Kidney (tissue), 14 donors: Measurements from ENCODE around the gene LRP5. TPM values are rescaled to one million over a fixed set of nuclear protein-coding genes. Genes with fewer than 3 reads are reported as not detected.

Experiments
- DNase-seq, 5 donors: peaks; one replicate each; pipeline ENCODE4 v3.0.0-alpha.2; 2013 to 2020
- FAIRE-seq: peaks from 2 replicates; lab custom pipeline; 2012; peaks lifted over from hg19 to GRCh38; lab: Jason Lieb, UNC
- H3K27ac ChIP-seq, 2 donors: one replicate each; pipeline ENCODE4 v1.7.0; 2013; ENCODE audit warnings: low read depth in 2 of 2, low read length in 2 of 2, inconsistent platforms in 1 of 2
- H3K27me3 ChIP-seq: one replicate; pipeline ENCODE4 v1.7.1; 2013; ENCODE audit warnings: low read length, inconsistent platforms; ENCODE audit not compliant: control insufficient read depth, insufficient read depth
- H3K36me3 ChIP-seq, 3 donors: one replicate each; pipeline versions ENCODE4 v1.7.0 to v1.7.1; 2013; ENCODE audit warnings: low read length in 3 of 3, control low read depth in 1 of 3, inconsistent platforms in 1 of 3; ENCODE audit not compliant: insufficient read depth in 3 of 3, control insufficient read depth in 2 of 3
- H3K4me1 ChIP-seq, 3 donors: one replicate each; pipeline versions ENCODE4 v1.7.0 to v1.7.1; 2013; ENCODE audit warnings: low read length in 3 of 3, inconsistent platforms in 1 of 3, low read depth in 1 of 3; ENCODE audit not compliant: control insufficient read depth in 2 of 3, insufficient read depth in 2 of 3
- H3K4me3 ChIP-seq, 3 donors: one replicate each; pipeline versions ENCODE4 v1.7.0 to v1.8.1; 2013; ENCODE audit warnings: low read length in 3 of 3, control low read depth in 1 of 3, inconsistent platforms in 1 of 3
- H3K9ac ChIP-seq, 3 donors: one replicate each; pipeline versions ENCODE4 v1.7.0 to v1.7.1; 2013; ENCODE audit warnings: low read length in 3 of 3, control low read depth in 1 of 3, inconsistent platforms in 1 of 3
- H3K9me3 ChIP-seq, 3 donors: one replicate each; pipeline versions ENCODE4 v1.7.0 to v1.7.1; 2013; ENCODE audit warnings: low read length in 3 of 3, control low read depth in 1 of 3, inconsistent platforms in 1 of 3; ENCODE audit not compliant: control insufficient read depth in 2 of 3, insufficient read depth in 1 of 3
- CTCF ChIP-seq: IDR thresholded peaks from 3 replicates; pipeline ENCODE4 v1.5.1; 2012; ENCODE audit warnings: mild to moderate bottlenecking, moderate library complexity, borderline replicate concordance; ENCODE audit not compliant: insufficient read depth; ENCODE audit errors: extremely low read depth
- intact Hi-C: fragments of 100-400 bp; cut with DNase I; formaldehyde crosslinking; loops from one replicate; pipeline ENCODE4 v1.11.1; 2022
- polyA plus RNA-seq: library from polyadenylated mRNA; stranded (reverse); fragments of 350-450 nt; fragmentation: Illumina TruSeq; extraction: RNeasy Lipid Tissue Mini Kit (QIAGEN cat#74804); gene quantifications from one replicate; pipeline ENCODE4 v1.2.3, GENCODE V29; 2014; ENCODE audit warnings: low read depth, low replicate concordance; ENCODE audit not compliant: insufficient read depth
- total RNA-seq: library from RNA; stranded (reverse); fragmentation: NEBNext Ultra II Directional; extraction: Animal tissue kit (Norgen Biotek cat#: 25700); gene quantifications from one replicate; pipeline ENCODE4 v1.2.1, GENCODE V29; 2021
- donor health status: control.
- donor health status: control.
- donor health status: control.
- donor health status: control.
- donor health status: control.
- donor health status: DM: yes; HTN: yes; CAD: no.
- donor health status: Normal renal cell carcinoma (clear cell type).

The LRP5 gene
- total and polyA plus RNA-seq, 2 donors from 2014 or later = 55.4 to 71.3 TPM

GRCh38 chr11:68362801-68363379 lies 50.5 kb downstream of the LRP5 start:
- peaks cover 0 to 13% (median 4%) of the 10 kb centered on the region in 3 donors for H3K36me3 ChIP-seq
- intact Hi-C loops = no loop called here
- DNase-seq (no peak), FAIRE-seq (no peak)
- H3K9me3 ChIP-seq = no peaks in the 10 kb centered on the region
- no peak overlapping the region for H3K9ac ChIP-seq
- H3K4me1 ChIP-seq = peaks cover 0 to 14% (median 3%) of the 10 kb centered on the region in 3 donors
- H3K27ac ChIP-seq = no peak overlapping the region
- no peak overlapping the region for H3K4me3 ChIP-seq
- TF ChIP-seq CTCF = no peak
- no peaks in the 10 kb centered on the region for H3K27me3 ChIP-seq

DNA sequence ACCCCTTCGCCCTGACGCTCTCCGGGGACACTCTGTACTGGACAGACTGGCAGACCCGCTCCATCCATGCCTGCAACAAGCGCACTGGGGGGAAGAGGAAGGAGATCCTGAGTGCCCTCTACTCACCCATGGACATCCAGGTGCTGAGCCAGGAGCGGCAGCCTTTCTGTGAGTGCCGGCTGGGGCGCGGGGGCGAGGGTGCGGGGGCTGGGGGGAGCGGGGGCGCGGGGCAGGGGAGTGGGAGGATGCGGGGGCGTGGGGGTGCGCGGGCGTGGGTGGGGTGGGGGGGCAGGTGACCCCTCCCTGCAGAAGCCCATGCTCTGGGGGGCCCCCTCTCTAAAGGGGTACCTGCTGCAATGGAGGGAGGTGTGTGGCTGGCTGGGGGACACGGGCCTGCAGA lies 51.4 kb downstream of the LRP5 start:
- no peak for DNase-seq
- no peak overlapping the region for H3K4me3 ChIP-seq
- H3K27me3 ChIP-seq = no peaks in the 10 kb centered on the region
- intact Hi-C loops = no loop called here
- FAIRE-seq = no peak
- TF ChIP-seq CTCF = no peak
- H3K9ac ChIP-seq = no peak overlapping the region
- peaks cover 0 to 5% (median under 1%) of the 10 kb centered on the region in 3 donors for H3K4me1 ChIP-seq
- no peaks in the 10 kb centered on the region for H3K9me3 ChIP-seq
- peaks cover 0 to 13% (median 3%) of the 10 kb centered on the region in 3 donors for H3K36me3 ChIP-seq
- no peak overlapping the region for H3K27ac ChIP-seq

DNA sequence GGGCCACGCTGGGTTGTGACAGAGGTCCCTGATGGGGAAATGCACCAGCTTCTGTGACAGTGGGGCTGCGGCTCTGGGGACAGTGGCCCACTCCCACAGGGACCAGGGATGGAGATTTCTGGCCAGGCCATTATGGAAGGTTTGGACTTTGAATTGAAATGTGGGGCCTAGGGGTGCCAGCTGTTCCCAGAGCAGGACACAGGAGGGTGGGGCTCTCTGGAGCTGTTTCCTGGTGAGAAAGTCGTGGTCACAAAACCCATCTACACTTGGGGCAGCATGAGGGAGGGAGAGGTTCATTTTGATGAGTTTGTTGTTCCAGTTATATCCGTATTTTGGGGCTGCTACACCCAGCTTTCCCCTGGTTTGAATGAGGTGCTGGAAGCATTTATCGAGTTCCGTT lies 52.2 kb downstream of the LRP5 start:
- no peak overlapping the region for H3K9ac ChIP-seq
- H3K27ac ChIP-seq = no peak overlapping the region
- no peak for DNase-seq
- H3K9me3 ChIP-seq = no peaks in the 10 kb centered on the region
- FAIRE-seq = no peak
- TF ChIP-seq CTCF = no peak
- no peak overlapping the region for H3K4me3 ChIP-seq
- no peaks in the 10 kb centered on the region for H3K27me3 ChIP-seq
- peaks cover 0 to under 1% (median 0%) of the 10 kb centered on the region in 3 donors for H3K4me1 ChIP-seq
- peaks cover 0 to 13% (median 0%) of the 10 kb centered on the region in 3 donors for H3K36me3 ChIP-seq
- intact Hi-C loops = no loop called here

DNA sequence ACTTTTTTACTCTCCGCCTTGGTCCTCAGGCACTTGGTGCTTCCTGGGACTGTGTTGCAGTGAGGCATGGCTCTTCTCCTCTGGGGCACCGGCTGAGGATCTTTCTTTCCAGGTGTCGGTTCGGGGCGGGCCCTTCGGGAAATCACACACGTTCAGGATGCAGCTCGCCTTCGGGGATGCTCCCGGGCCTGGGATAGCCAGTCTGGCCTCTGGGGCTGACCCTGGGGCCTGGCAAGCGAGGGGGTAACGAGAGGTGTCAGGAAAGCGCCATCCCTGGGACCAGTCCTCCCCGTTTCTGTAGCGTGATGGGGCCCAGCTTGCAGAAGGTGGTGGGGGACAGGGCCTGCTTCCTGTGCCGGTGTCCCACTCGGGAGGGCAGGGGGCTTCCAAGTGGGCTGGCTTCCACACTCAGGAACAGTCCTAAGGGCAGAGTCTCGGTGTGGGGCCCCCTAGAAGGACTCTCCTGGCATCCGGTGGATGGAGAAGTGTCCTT lies 53.6 kb downstream of the LRP5 start:
- H3K36me3 ChIP-seq = peaks cover 0 to 13% (median 0%) of the 10 kb centered on the region in 3 donors
- H3K4me1 ChIP-seq = peaks cover 0 to 7% (median 7%) of the 10 kb centered on the region in 3 donors
- intact Hi-C loops = no loop called here
- H3K4me3 ChIP-seq = no peak overlapping the region
- H3K27me3 ChIP-seq = no peaks in the 10 kb centered on the region
- FAIRE-seq = no peak
- no peak overlapping the region for H3K27ac ChIP-seq
- no peak for TF ChIP-seq CTCF
- H3K9me3 ChIP-seq = no peaks in the 10 kb centered on the region
- no peak for DNase-seq
- no peak overlapping the region for H3K9ac ChIP-seq
